AG04449 (cell line): ENCODE results near the gene NRIP1.
A peak's percentile ranks its signal among the peaks of the same experiment; 100 is the strongest.

Source experiments
- CTCF ChIA-PET: fragments of 350-600 bp; formaldehyde crosslinking; extraction: SDS; loops from one replicate; lab custom pipeline; 2021; ENCODE audit warnings: antibody characterized with exemption; lab: Yijun Ruan, JAX
- POLR2A ChIA-PET: fragments of 400-600, 350-600 bp; formaldehyde crosslinking; extraction: SDS; loops from one replicate; lab custom pipeline; 2020; ENCODE audit warnings: antibody characterized with exemption, inconsistent platforms; lab: Yijun Ruan, JAX
- DNase-seq: peaks from one replicate; pipeline ENCODE4 v3.0.0-alpha.2; 2010; ENCODE audit warnings: low read depth, low spot score
- H3K4me3 ChIP-seq: 2 replicates; pipeline ENCODE4 v1.5.1; 2011; ENCODE audit warnings: low read depth, mild to moderate bottlenecking, control low read depth, low read length
- TF ChIP-seq, protein P1 (sequence below): IDR thresholded peaks from one replicate; pipeline ENCODE4 v1.5.1; 2011; ENCODE audit warnings: mild to moderate bottlenecking, moderate library complexity, low read length, control low read depth, inconsistent platforms; ENCODE audit not compliant: insufficient read depth; ENCODE audit errors: missing control alignments

NRIP1 gene

GRCh38 chr21:14962217-14962616, 102.6 kb downstream of the NRIP1 start:
- TF ChIP-seq, protein P1, sequence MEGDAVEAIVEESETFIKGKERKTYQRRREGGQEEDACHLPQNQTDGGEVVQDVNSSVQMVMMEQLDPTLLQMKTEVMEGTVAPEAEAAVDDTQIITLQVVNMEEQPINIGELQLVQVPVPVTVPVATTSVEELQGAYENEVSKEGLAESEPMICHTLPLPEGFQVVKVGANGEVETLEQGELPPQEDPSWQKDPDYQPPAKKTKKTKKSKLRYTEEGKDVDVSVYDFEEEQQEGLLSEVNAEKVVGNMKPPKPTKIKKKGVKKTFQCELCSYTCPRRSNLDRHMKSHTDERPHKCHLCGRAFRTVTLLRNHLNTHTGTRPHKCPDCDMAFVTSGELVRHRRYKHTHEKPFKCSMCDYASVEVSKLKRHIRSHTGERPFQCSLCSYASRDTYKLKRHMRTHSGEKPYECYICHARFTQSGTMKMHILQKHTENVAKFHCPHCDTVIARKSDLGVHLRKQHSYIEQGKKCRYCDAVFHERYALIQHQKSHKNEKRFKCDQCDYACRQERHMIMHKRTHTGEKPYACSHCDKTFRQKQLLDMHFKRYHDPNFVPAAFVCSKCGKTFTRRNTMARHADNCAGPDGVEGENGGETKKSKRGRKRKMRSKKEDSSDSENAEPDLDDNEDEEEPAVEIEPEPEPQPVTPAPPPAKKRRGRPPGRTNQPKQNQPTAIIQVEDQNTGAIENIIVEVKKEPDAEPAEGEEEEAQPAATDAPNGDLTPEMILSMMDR: no peak
- POLR2A ChIA-PET: no interaction called here
- H3K4me3 ChIP-seq: no peak overlapping the region
- CTCF ChIA-PET: interaction anchor here (1.1 kb wide), 1 partner anchor 14 kb away, joined by 3 read pairs; no protein-coding TSS in a partner anchor
- no peak for DNase-seq

- CTCF ChIA-PET: no interaction called here
- TF ChIP-seq, protein P1: no peak
- no peak overlapping the region for H3K4me3 ChIP-seq
- DNase-seq: no peak
- POLR2A ChIA-PET: no interaction called here
Measured at GRCh38 chr21:14961502-14961901, 103.3 kb downstream of the NRIP1 start.

DNA sequence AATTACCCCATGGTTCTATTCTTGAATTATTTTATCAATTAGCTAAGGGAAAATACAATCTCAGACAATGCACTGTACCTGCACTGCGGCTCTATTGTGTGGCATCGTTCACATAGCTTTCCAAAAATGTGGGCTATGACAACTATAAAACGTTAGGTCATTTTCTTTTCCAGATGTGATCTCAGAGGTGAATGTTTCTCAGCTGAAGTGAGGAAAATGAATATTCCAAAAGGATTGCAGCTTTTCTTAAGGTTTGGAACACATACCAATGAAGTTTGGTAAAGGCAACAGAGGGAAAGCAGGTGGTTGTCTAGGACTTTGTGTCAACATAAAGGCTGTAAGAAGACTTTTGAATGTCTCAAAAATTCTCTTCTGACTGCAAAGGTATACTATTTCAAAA, 105.5 kb downstream of the NRIP1 start:
- ChIA-PET CTCF (interaction anchor here (1.2 to 2.0 kb wide), 3 partner anchors 13 to 79 kb away, joined by 3 to 7 read pairs (median 4); no protein-coding TSS in a partner anchor), POLR2A (no interaction called here)
- TF ChIP-seq, protein P1: no peak
- no peak for DNase-seq
- H3K4me3 ChIP-seq: no peak overlapping the region

DNA sequence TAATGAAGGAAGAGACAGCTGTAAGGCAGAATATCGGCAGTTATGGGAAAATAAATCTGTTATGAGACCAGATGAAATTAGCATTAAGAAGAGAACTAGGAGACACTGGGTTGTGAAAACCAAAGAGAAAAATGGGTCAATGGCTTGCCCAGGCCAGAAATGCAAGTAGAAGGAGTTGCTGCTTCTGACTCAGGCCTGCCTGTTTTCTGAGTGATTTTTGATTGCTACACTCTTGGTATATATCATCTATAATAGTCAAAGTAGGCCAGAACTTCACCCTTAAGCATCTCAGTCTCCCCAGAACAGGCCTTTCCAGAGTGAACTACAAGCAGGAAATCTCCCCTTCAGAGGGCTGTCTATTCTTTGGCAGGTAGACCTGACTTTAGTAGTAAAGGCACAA, 107.0 kb downstream of the NRIP1 start:
- ChIA-PET POLR2A (no interaction called here), CTCF (interaction anchor here (1.9 kb wide), 1 partner anchor 78 kb away, joined by 4 read pairs; no protein-coding TSS in a partner anchor)
- no peak for DNase-seq
- no peak overlapping the region for H3K4me3 ChIP-seq
- TF ChIP-seq, protein P1: no peak

DNA sequence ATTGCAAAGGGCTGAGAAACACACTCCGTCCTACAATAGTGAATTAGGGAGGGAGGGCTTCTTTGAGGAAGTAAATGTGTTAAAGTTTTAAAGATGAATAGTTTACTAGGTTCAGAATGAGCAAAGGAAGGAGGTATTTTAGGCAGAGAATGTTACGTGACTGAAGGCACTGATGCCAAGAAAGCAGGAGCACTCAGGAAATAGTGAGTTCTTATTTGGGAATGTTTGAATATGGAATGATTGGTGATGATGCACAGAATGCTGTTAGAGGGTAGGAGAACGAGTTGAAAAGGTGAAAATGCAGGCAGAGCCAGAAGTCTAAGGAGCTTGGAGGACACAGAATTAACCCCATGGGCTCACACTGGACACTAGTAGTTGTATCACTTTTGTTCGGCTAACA, 108.0 kb downstream of the NRIP1 start:
- no peak overlapping the region for H3K4me3 ChIP-seq
- TF ChIP-seq, protein P1: no peak
- peak; percentile 75 for DNase-seq
- CTCF ChIA-PET: no interaction called here
- POLR2A ChIA-PET: no interaction called here

- TF ChIP-seq, protein P1: no peak
- DNase-seq: no peak
- POLR2A ChIA-PET: no interaction called here
- no peak overlapping the region for H3K4me3 ChIP-seq
- CTCF ChIA-PET: no interaction called here
Measured at GRCh38 chr21:14955936-14956520, 108.8 kb downstream of the NRIP1 start.
